SK-N-SH (cell line): ENCODE results near the gene RAB3C. TPM values are rescaled to one million over a fixed set of nuclear protein-coding genes. Genes with fewer than 3 reads are reported as not detected.

Experiments
- CTCF ChIA-PET: fragments of 300-600, 350-600 bp; formaldehyde crosslinking; extraction: SDS; loops from one replicate; lab custom pipeline; 2021; lab: Yijun Ruan, JAX
- POLR2A ChIA-PET: fragments of 350-600 bp; sonication (Branson Sonifier 250); formaldehyde crosslinking; extraction: SDS; loops from one replicate; lab custom pipeline; 2020; ENCODE audit warnings: antibody characterized with exemption, inconsistent platforms; lab: Yijun Ruan, JAX
- DNase-seq: peaks from one replicate; pipeline ENCODE4 v3.0.0; 2012
- H2AFZ ChIP-seq: fragments of 200-600 bp; sonication (generic); 2 replicates; pipeline ENCODE4 v1.8.1; 2016; ENCODE audit warnings: antibody characterized with exemption, mild to moderate bottlenecking, low read depth
- H3F3A ChIP-seq: fragments of 200-600 bp; sonication (generic); replicated peaks from 2 replicates; pipeline ENCODE3; 2016; ENCODE audit warnings: antibody characterized with exemption, mild to moderate bottlenecking; ENCODE audit not compliant: insufficient read depth
- H3K27ac ChIP-seq, 2 experiments: fragments of 200-500 bp in 1 of 2; fragments of 200-600 bp in 1 of 2; sonication (Bioruptor generic) in 1 of 2; sonication (generic), shearing (Covaris generic) in 1 of 2; 2 replicates each; pipeline versions ENCODE4 v1.5.1 to v1.6.1; 2014 to 2016; ENCODE audit warnings: low read depth in 2 of 2, inconsistent platforms in 1 of 2, low read length in 1 of 2, mild to moderate bottlenecking in 1 of 2, mixed read lengths in 1 of 2
- H3K27me3 ChIP-seq: fragments of 200-600 bp; sonication (generic), shearing (Covaris generic); 2 replicates; pipeline ENCODE4 v1.6.1; 2016; ENCODE audit warnings: mixed run types; ENCODE audit not compliant: insufficient read depth
- H3K36me3 ChIP-seq, 2 experiments: fragments of 200-500 bp in 1 of 2; fragments of 200-600 bp in 1 of 2; sonication (Bioruptor generic) in 1 of 2; sonication (generic) in 1 of 2; replicated peaks in 1 of 2; 2 replicates each; pipeline versions ENCODE3 to v1.5.1; 2014 to 2016; ENCODE audit warnings: low read length in 1 of 2, mild to moderate bottlenecking in 1 of 2; ENCODE audit not compliant: insufficient read depth in 2 of 2, control insufficient read depth in 1 of 2
- H3K4me1 ChIP-seq, 2 experiments: fragments of 200-500 bp in 1 of 2; fragments of 200-600 bp in 1 of 2; sonication (Bioruptor generic) in 1 of 2; sonication (generic), shearing (Covaris generic) in 1 of 2; 2 replicates each; pipeline versions ENCODE4 v1.5.1 to v1.6.1; 2014 to 2016; ENCODE audit warnings: low read depth in 1 of 2, low read length in 1 of 2, mixed run types in 1 of 2; ENCODE audit not compliant: insufficient read depth in 2 of 2, control insufficient read depth in 1 of 2
- H3K4me2 ChIP-seq: fragments of 200-600 bp; sonication (generic), shearing (Covaris generic); 2 replicates; pipeline ENCODE4 v1.6.1; 2017; ENCODE audit warnings: mixed run types
- H3K4me3 ChIP-seq, 2 experiments: fragments of 200-500 bp in 1 of 2; fragments of 200-600 bp in 1 of 2; sonication (Bioruptor generic) in 1 of 2; sonication (generic), shearing (Covaris generic) in 1 of 2; 2 replicates each; pipeline versions ENCODE4 v1.5.1 to v1.8.1; 2014 to 2016; ENCODE audit warnings: low read depth in 2 of 2, inconsistent platforms in 1 of 2, low read length in 1 of 2, mild to moderate bottlenecking in 1 of 2, mixed read lengths in 1 of 2, moderate library complexity in 1 of 2
- H3K79me2 ChIP-seq: fragments of 200-600 bp; sonication (generic); 2 replicates; pipeline ENCODE4 v1.8.1; 2017; ENCODE audit warnings: mild to moderate bottlenecking; ENCODE audit not compliant: insufficient read depth
- H3K9ac ChIP-seq: fragments of 200-600 bp; sonication (generic); 2 replicates; pipeline ENCODE4 v1.6.1; 2017; ENCODE audit warnings: mixed run types
- H3K9me2 ChIP-seq: fragments of 200-600 bp; sonication (generic); 2 replicates; pipeline ENCODE4 v1.6.1; 2017; ENCODE audit warnings: mixed run types
- H3K9me3 ChIP-seq: fragments of 200-600 bp; sonication (generic); 2 replicates; pipeline ENCODE4 v1.6.1; 2017; ENCODE audit warnings: mixed run types, mild to moderate bottlenecking, moderate library complexity
- H4K20me1 ChIP-seq: fragments of 200-600 bp; sonication (generic); 2 replicates; pipeline ENCODE4 v1.6.1; 2017; ENCODE audit warnings: mild to moderate bottlenecking, mixed run types; ENCODE audit not compliant: insufficient read depth
- CHD2 ChIP-seq: fragments of 150-350 bp; IDR thresholded peaks from 2 replicates; pipeline ENCODE4 v1.6.1; 2018; ENCODE audit warnings: low read length; ENCODE audit not compliant: partially characterized antibody
- ELF1 ChIP-seq: IDR thresholded peaks from 2 replicates; pipeline ENCODE4 v1.4.0; 2012
- EZH2phosphoT487 ChIP-seq: fragments of 200-600 bp; sonication (generic); IDR thresholded peaks from 2 replicates; pipeline ENCODE4 v1.6.1; 2017; ENCODE audit warnings: low read depth, mixed run types, mild to moderate bottlenecking, antibody characterized with exemption, moderate library complexity, borderline replicate concordance
- GABPA ChIP-seq: IDR thresholded peaks from 2 replicates; pipeline ENCODE4 v1.4.0; 2012; ENCODE audit warnings: low read depth, mild to moderate bottlenecking
- GATA2 ChIP-seq: sonication (generic); formaldehyde crosslinking; IDR thresholded peaks from 2 replicates; pipeline ENCODE4 v1.5.0; 2020; ENCODE audit warnings: mild to moderate bottlenecking, missing genetic modification reagents
- IRF3 ChIP-seq: fragments of 150-350 bp; IDR thresholded peaks from 2 replicates; pipeline ENCODE4 v1.6.1; 2016; ENCODE audit warnings: mild to moderate bottlenecking, low read depth, low read length
- MXI1 ChIP-seq: IDR thresholded peaks from 2 replicates; pipeline ENCODE4 v1.6.1; 2012; ENCODE audit warnings: mild to moderate bottlenecking, low read depth, low read length, improper control_type of control experiment
- NFIC ChIP-seq: IDR thresholded peaks from 2 replicates; pipeline ENCODE4 v1.4.0; 2012; ENCODE audit warnings: borderline replicate concordance
- PBX3 ChIP-seq: IDR thresholded peaks from 2 replicates; pipeline ENCODE4; 2012
- RAD21 ChIP-seq: IDR thresholded peaks from 2 replicates; pipeline ENCODE4 v1.6.1; 2012; ENCODE audit warnings: mild to moderate bottlenecking, low read length
- REST ChIP-seq: IDR thresholded peaks from 2 replicates; pipeline ENCODE4 v1.6.1; 2012; ENCODE audit warnings: mild to moderate bottlenecking, low read depth, low read length, moderate library complexity
- SIN3A ChIP-seq: IDR thresholded peaks from 2 replicates; pipeline ENCODE4 v1.6.1; 2012; ENCODE audit warnings: low read depth, mild to moderate bottlenecking, low read length, moderate library complexity, borderline replicate concordance
- SMC3 ChIP-seq: IDR thresholded peaks from 2 replicates; pipeline ENCODE4 v1.6.1; 2012; ENCODE audit warnings: low read depth, low read length, improper control_type of control experiment
- TAF1 ChIP-seq: IDR thresholded peaks from 2 replicates; pipeline ENCODE4 v1.6.1; 2012; ENCODE audit warnings: low read depth, mild to moderate bottlenecking, low read length, moderate library complexity, borderline replicate concordance
- TEAD4 ChIP-seq: IDR thresholded peaks from 2 replicates; pipeline ENCODE4 v1.4.0; 2012; ENCODE audit warnings: mild to moderate bottlenecking, borderline replicate concordance; ENCODE audit not compliant: insufficient read depth
- USF1 ChIP-seq: IDR thresholded peaks from 2 replicates; pipeline ENCODE4 v1.4.0; 2012; ENCODE audit warnings: low read depth, borderline replicate concordance
- USF2 ChIP-seq: fragments of 150-350 bp; IDR thresholded peaks from 2 replicates; pipeline ENCODE4 v1.6.1; 2017; ENCODE audit warnings: antibody characterized with exemption, low read length, low read depth, borderline replicate concordance
- YY1 ChIP-seq: IDR thresholded peaks from 2 replicates; pipeline ENCODE4 v1.4.0; 2012; ENCODE audit warnings: low read depth, mild to moderate bottlenecking
- ZBTB33 ChIP-seq: IDR thresholded peaks from 2 replicates; pipeline ENCODE4 v1.4.0; 2012; ENCODE audit warnings: low read depth, borderline replicate concordance
- WGBS: methylation state at CpG from one replicate; pipeline ENCODE4 v1.1.6; 2017; ENCODE audit warnings: low lambda C conversion rate; 5-methylcytosine and 5-hydroxymethylcytosine counted together
- polyA plus RNA-seq, 3 experiments: library from polyadenylated mRNA; depleted of rRNA; stranded (reverse); fragments of >200 nt; gene quantifications; 2 replicates each; pipeline ENCODE4 v1.2.3, GENCODE V29; 2012

The RAB3C gene
- polyA plus RNA-seq, 1 of the 3 experiments (the other 2 are of a cell fraction), result 0.03 TPM

GRCh38 chr5:58670582-58670981 is 87.7 kb downstream of the RAB3C start:
- H3K79me2 ChIP-seq, result no peaks in the 10 kb centered on the region
- H3K4me3 ChIP-seq, result no peak overlapping the region
- no peaks in the 10 kb centered on the region for H3K36me3 ChIP-seq
- no peaks in the 10 kb centered on the region for H4K20me1 ChIP-seq
- no peak overlapping the region for H3K4me2 ChIP-seq
- TF ChIP-seq SMC3, result no peak
- 54% methylated on average over 2 of the region's 2 CpGs for WGBS
- POLR2A ChIA-PET, result no interaction called here
- no peak for DNase-seq
- H3K9me3 ChIP-seq, result no peaks in the 10 kb centered on the region
- H3K27ac ChIP-seq, result no peak overlapping the region
- CTCF ChIA-PET, result no interaction called here
- H2AFZ ChIP-seq, result no peak overlapping the region
- H3K9ac ChIP-seq, result no peak overlapping the region
- H3K9me2 ChIP-seq, result no peaks in the 10 kb centered on the region
- no peaks in the 10 kb centered on the region for H3K27me3 ChIP-seq
- H3F3A ChIP-seq, result no peaks in the 10 kb centered on the region
- H3K4me1 ChIP-seq, result peaks cover 0 to 10% of the 10 kb centered on the region in 2 experiments; a peak in 2 of 4 replicates

- no peaks in the 10 kb centered on the region for H3F3A ChIP-seq
- WGBS, result 22% methylated on average over 4 of the region's 4 CpGs
- no peak overlapping the region for H3K4me2 ChIP-seq
- H3K4me1 ChIP-seq, result peaks cover 0 to 10% of the 10 kb centered on the region in 2 experiments; a peak in 2 of 4 replicates
- H3K27ac ChIP-seq, result no peak overlapping the region
- H3K9ac ChIP-seq, result no peak overlapping the region
- CTCF ChIA-PET, result no interaction called here
- H3K27me3 ChIP-seq, result no peaks in the 10 kb centered on the region
- no peaks in the 10 kb centered on the region for H3K36me3 ChIP-seq
- no peak for DNase-seq
- POLR2A ChIA-PET, result no interaction called here
- no peaks in the 10 kb centered on the region for H4K20me1 ChIP-seq
- no peaks in the 10 kb centered on the region for H3K79me2 ChIP-seq
- H3K9me3 ChIP-seq, result no peaks in the 10 kb centered on the region
- no peak overlapping the region for H3K4me3 ChIP-seq
- H2AFZ ChIP-seq, result no peak overlapping the region
- H3K9me2 ChIP-seq, result no peaks in the 10 kb centered on the region
- no peak for TF ChIP-seq PBX3
- no peak for TF ChIP-seq EZH2phosphoT487
- TF ChIP-seq RAD21, result no peak
- TF ChIP-seq SIN3A, result no peak
- TF ChIP-seq ZBTB33, result no peak
- no peak for TF ChIP-seq MXI1
- no peak for TF ChIP-seq GABPA
- TF ChIP-seq GATA2 (CRISPR knock-in tag), result no peak
- TF ChIP-seq REST, result no peak
- no peak for TF ChIP-seq TAF1
- TF ChIP-seq USF1, result no peak
- TF ChIP-seq YY1, result no peak
- no peak for TF ChIP-seq IRF3
- no peak for TF ChIP-seq CHD2
- no peak for TF ChIP-seq TEAD4
- TF ChIP-seq USF2, result no peak
- TF ChIP-seq NFIC, result no peak
- no peak for TF ChIP-seq ELF1
- TF ChIP-seq, all 33 proteins: peak for 0
These were observed 88.3 kb downstream of the RAB3C start for GRCh38 chr5:58671155-58671554.
